Measurements from ENCODE around the gene PHAF1. TPM values are rescaled to one million over a fixed set of nuclear protein-coding genes. Genes with fewer than 3 reads are reported as not detected.
A peak's percentile ranks its signal among the peaks of the same experiment; 100 is the strongest.

Gene PHAF1
- total and polyA plus RNA-seq, 2 of the 13 experiments (the other 11 are each of a cell fraction or from before 2014, with no cell fraction given) = 48.3 to 174 TPM

GRCh38 chr16:67109407-67110135, at the start of gene PHAF1 (continued):
- TF ChIP-seq ZNF253 (CRISPR knock-in tag; IDR thresholded peaks at IDR 0.05; ENCODE audit: borderline replicate concordance) = no peak; the same call in 1 of the 2 replicates
- no peak for TF ChIP-seq ATF5 (CRISPR knock-in tag; IDR thresholded peaks at IDR 0.05; ENCODE audit: low read depth)
- TF ChIP-seq HOXA9 (CRISPR knock-in tag; IDR thresholded peaks at IDR 0.05; ENCODE audit: borderline replicate concordance) = peak; percentile 91; the same call in 1 of the 2 replicates
- TF ChIP-seq ZNF687 (CRISPR knock-in tag; IDR thresholded peaks at IDR 0.05) = peak; percentile 99
- no peak; the same call in 1 of the 2 replicates for TF ChIP-seq ZNF710 (CRISPR knock-in tag; IDR thresholded peaks at IDR 0.05; ENCODE audit: borderline replicate concordance)
- TF ChIP-seq MED8 (CRISPR knock-in tag; IDR thresholded peaks at IDR 0.05; ENCODE audit: insufficient replicate concordance) = peak; percentile 87
- TF ChIP-seq MAF1 (CRISPR knock-in tag; IDR thresholded peaks at IDR 0.05; ENCODE audit: borderline replicate concordance) = peak; percentile 66; the same call in 1 of the 2 replicates
- TF ChIP-seq MYC (CRISPR knock-in tag; IDR thresholded peaks at IDR 0.05; ENCODE audit: borderline replicate concordance) = peak; percentile 65
- TF ChIP-seq BHLHE40 (IDR thresholded peaks at IDR 0.05; ENCODE audit: low read length) = peak; percentile 78
- TF ChIP-seq ZFP36L2 (CRISPR knock-in tag; IDR thresholded peaks at IDR 0.05) = peak; percentile 71; the same call in 1 of the 2 replicates
- no peak; the same call in 1 of the 2 replicates for TF ChIP-seq ELF4 (CRISPR knock-in tag; IDR thresholded peaks at IDR 0.05; ENCODE audit: borderline replicate concordance)
- TF ChIP-seq ZNF326 (CRISPR knock-in tag; IDR thresholded peaks at IDR 0.05; ENCODE audit: borderline replicate concordance) = no peak
- TF ChIP-seq PCBP2 (optimal IDR thresholded peaks at IDR 0.05; ENCODE audit: low read depth, low read length, poor library complexity, severe bottlenecking) = no peak
- TF ChIP-seq KDM4B (CRISPR knock-in tag; IDR thresholded peaks at IDR 0.05) = no peak
- peak; percentile 78 for TF ChIP-seq PPARG (CRISPR knock-in tag; conservative IDR thresholded peaks at IDR 0.05)
- no peak for TF ChIP-seq PRDM4 (CRISPR knock-in tag; IDR thresholded peaks at IDR 0.05; ENCODE audit: borderline replicate concordance)
- TF ChIP-seq ZNF660 (CRISPR knock-in tag; IDR thresholded peaks at IDR 0.05; ENCODE audit: borderline replicate concordance, low read depth) = no peak
- no peak; the same call in 1 of the 2 replicates for TF ChIP-seq TMF1 (CRISPR knock-in tag; IDR thresholded peaks at IDR 0.05; ENCODE audit: low read depth)
- TF ChIP-seq ADNP (CRISPR knock-in tag; IDR thresholded peaks at IDR 0.05) = no peak

Measured in HepG2 (cell line).